Liver (tissue), 10 donors: ENCODE data around the gene TPK1. TPM values are rescaled to one million over a fixed set of nuclear protein-coding genes. Genes with fewer than 3 reads are reported as not detected.

Source experiments
- DNase-seq: peaks from one replicate; pipeline ENCODE4 v3.0.0-alpha.2; 2017; ENCODE audit warnings: low spot score
- H3K27ac ChIP-seq, 2 donors: one replicate each; pipeline ENCODE4 v1.7.0; 2013; ENCODE audit warnings: inconsistent platforms in 2 of 2, low read length in 2 of 2, control low read depth in 1 of 2, low read depth in 1 of 2, mild to moderate bottlenecking in 1 of 2
- H3K27me3 ChIP-seq, 4 donors: one replicate each; pipeline versions ENCODE4 v1.6.1 to v1.7.0; 2013; ENCODE audit warnings: low read length in 3 of 4, inconsistent platforms in 1 of 4, mild to moderate bottlenecking in 1 of 4, moderate library complexity in 1 of 4; ENCODE audit not compliant: control insufficient read depth in 4 of 4, insufficient read depth in 4 of 4
- H3K36me3 ChIP-seq, 4 donors: one replicate each; pipeline versions ENCODE4 v1.6.1 to v1.7.0; 2013; ENCODE audit warnings: low read length in 3 of 4, mild to moderate bottlenecking in 3 of 4, low read depth in 1 of 4, moderate library complexity in 1 of 4; ENCODE audit not compliant: control insufficient read depth in 4 of 4, insufficient read depth in 3 of 4
- H3K4me1 ChIP-seq, 4 donors: one replicate each; pipeline versions ENCODE4 v1.6.1 to v1.7.0; 2013; ENCODE audit warnings: low read length in 3 of 4, mild to moderate bottlenecking in 3 of 4, moderate library complexity in 1 of 4; ENCODE audit not compliant: control insufficient read depth in 4 of 4, insufficient read depth in 4 of 4
- H3K4me3 ChIP-seq, 3 donors: one replicate each; pipeline versions ENCODE4 v1.6.1 to v1.7.0; 2013; ENCODE audit warnings: low read length in 3 of 3, control low read depth in 1 of 3, low read depth in 1 of 3, mild to moderate bottlenecking in 1 of 3
- H3K9ac ChIP-seq, 2 donors: one replicate each; pipeline ENCODE4 v1.7.0; 2013; ENCODE audit warnings: low read length in 2 of 2, mild to moderate bottlenecking in 2 of 2, moderate library complexity in 2 of 2, control low read depth in 1 of 2, low read depth in 1 of 2
- H3K9me3 ChIP-seq, 4 donors: one replicate each; pipeline versions ENCODE4 v1.6.1 to v1.7.0; 2013; ENCODE audit warnings: low read length in 3 of 4; ENCODE audit not compliant: control insufficient read depth in 4 of 4
- EGR1 ChIP-seq, 2 donors: IDR thresholded peaks; 2 replicates each; pipeline ENCODE4 v1.6.1; 2016 to 2018; ENCODE audit warnings: antibody characterized with exemption in 2 of 2, low read depth in 2 of 2
- FOXA1 ChIP-seq: IDR thresholded peaks from 2 replicates; pipeline ENCODE4 v1.6.1; 2016; ENCODE audit warnings: antibody characterized with exemption
- FOXA2 ChIP-seq: IDR thresholded peaks from 2 replicates; pipeline ENCODE4 v1.6.1; 2016; ENCODE audit warnings: antibody characterized with exemption
- GABPA ChIP-seq, 2 donors: IDR thresholded peaks in 1 of 2; conservative IDR thresholded peaks in 1 of 2; 2 replicates each; pipeline ENCODE4 v1.6.1; 2016; ENCODE audit warnings: antibody characterized with exemption in 2 of 2, mild to moderate bottlenecking in 1 of 2, moderate library complexity in 1 of 2
- HNF4A ChIP-seq, 2 donors: conservative IDR thresholded peaks; 2 replicates each; pipeline ENCODE4 v1.6.1; 2016; ENCODE audit warnings: antibody characterized with exemption in 2 of 2, mild to moderate bottlenecking in 2 of 2
- HNF4G ChIP-seq: IDR thresholded peaks from 2 replicates; pipeline ENCODE4 v1.6.1; 2016; ENCODE audit warnings: antibody characterized with exemption
- JUND ChIP-seq, 2 donors: IDR thresholded peaks; 2 replicates each; pipeline ENCODE4 v1.6.1; 2016; ENCODE audit warnings: antibody characterized with exemption in 2 of 2
- NR2F2 ChIP-seq: IDR thresholded peaks from 2 replicates; pipeline ENCODE4 v1.6.1; 2016; ENCODE audit warnings: antibody characterized with exemption
- RAD21 ChIP-seq, 2 donors: IDR thresholded peaks; 2 replicates each; pipeline ENCODE4 v1.6.1; 2016; ENCODE audit warnings: antibody characterized with exemption in 2 of 2, mild to moderate bottlenecking in 2 of 2
- RXRA ChIP-seq, 2 donors: IDR thresholded peaks; 2 replicates each; pipeline ENCODE4 v1.6.1; 2017 to 2018; ENCODE audit warnings: antibody characterized with exemption in 2 of 2, mild to moderate bottlenecking in 1 of 2
- SP1 ChIP-seq: IDR thresholded peaks from 2 replicates; pipeline ENCODE4 v1.6.1; 2018; ENCODE audit warnings: antibody characterized with exemption, mild to moderate bottlenecking
- TAF1 ChIP-seq: conservative IDR thresholded peaks from 2 replicates; pipeline ENCODE4 v1.6.1; 2016; ENCODE audit warnings: antibody characterized with exemption, mild to moderate bottlenecking
- YY1 ChIP-seq: IDR thresholded peaks from 2 replicates; pipeline ENCODE4 v1.6.1; 2016; ENCODE audit warnings: antibody characterized with exemption, mild to moderate bottlenecking
- WGBS: extraction: QIAGEN DNeasy Blood & Tissue Kit; methylation state at CpG from one replicate; pipeline ENCODE4 v1.1.7; 2013; 5-methylcytosine and 5-hydroxymethylcytosine counted together
- polyA plus RNA-seq, 2 donors: library from polyadenylated mRNA; stranded (reverse) in 1 of 2; unstranded in 1 of 2; fragments of 200-250 nt in 1 of 2; fragments of >200 nt in 1 of 2; fragmentation: Nextera tagmentation in 1 of 2; extraction: Ambion mirVana in 1 of 2; gene quantifications; one replicate each; pipeline versions ENCODE4 v1.2.1 to v1.2.3, GENCODE V29; 2013 to 2015
- small RNA-seq: library from RNA; depleted of rRNA; stranded (forward); fragments of <200 nt; gene quantifications from one replicate; pipeline ENCODE3, GENCODE V24; 2014
- total RNA-seq, 2 donors: library from RNA; depleted of rRNA; stranded (reverse); fragments of >200 nt; gene quantifications; one replicate each; pipeline ENCODE4 v1.2.3, GENCODE V29; 2014
- TF ChIP-seq, protein P1 (sequence below): IDR thresholded peaks from 2 replicates; pipeline ENCODE4 v1.6.1; 2016; ENCODE audit warnings: antibody characterized with exemption
- TF ChIP-seq, protein P2 (sequence below): fragments of 150-350 bp; IDR thresholded peaks from 2 replicates; pipeline ENCODE4 v1.5.1; 2017; ENCODE audit warnings: improper control_type of control experiment, low read depth, low read length; ENCODE audit not compliant: missing input control
- TF ChIP-seq, protein P3 (sequence below): IDR thresholded peaks from 2 replicates; pipeline ENCODE4 v1.6.1; 2016; ENCODE audit warnings: antibody characterized with exemption, mild to moderate bottlenecking
- TF ChIP-seq, protein P4 (sequence below): IDR thresholded peaks from 2 replicates; pipeline ENCODE4 v1.6.1; 2016; ENCODE audit warnings: antibody characterized with exemption
- TF ChIP-seq, protein P5 (sequence below): IDR thresholded peaks from 2 replicates; pipeline ENCODE4 v1.6.1; 2016; ENCODE audit warnings: antibody characterized with exemption
- donor health status: healthy.
- donor health status: healthy.
- donor health status: healthy.
- donor health status: healthy.
- donor health status: healthy.

Gene TPK1
- total and polyA plus RNA-seq, 4 donors, result 2.2 to 7.5 (median 3.3) TPM

DNA sequence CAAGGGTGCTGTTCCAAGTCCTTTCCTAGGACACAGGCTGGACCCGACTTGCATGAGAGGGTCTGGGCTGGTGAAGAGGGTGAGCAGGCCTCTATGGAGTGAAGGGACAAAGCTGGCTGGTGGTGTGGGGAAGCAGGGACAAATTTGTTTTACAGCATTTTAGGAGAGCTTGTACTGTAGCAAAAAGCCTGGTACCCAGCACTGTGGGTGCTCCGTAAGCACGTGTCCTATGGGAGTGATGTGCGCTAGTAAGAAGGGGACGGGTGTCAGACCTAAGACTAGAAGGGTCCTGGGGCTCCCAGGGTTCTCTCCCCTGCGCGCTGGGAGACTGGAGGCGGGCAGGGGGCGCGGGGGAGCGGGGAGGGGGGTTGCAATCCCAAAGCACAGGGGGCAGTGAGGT, 432.8 kb downstream of the TPK1 start:
- Histone ChIP-seq H3K4me3 (no peak overlapping the region), H3K4me1 (no peaks in the 10 kb centered on the region), H3K9me3 (no peaks in the 10 kb centered on the region), H3K9ac (no peak overlapping the region), H3K27ac (no peak overlapping the region), H3K36me3 (no peaks in the 10 kb centered on the region), H3K27me3 (no peaks in the 10 kb centered on the region)
- TF ChIP-seq, protein P1, sequence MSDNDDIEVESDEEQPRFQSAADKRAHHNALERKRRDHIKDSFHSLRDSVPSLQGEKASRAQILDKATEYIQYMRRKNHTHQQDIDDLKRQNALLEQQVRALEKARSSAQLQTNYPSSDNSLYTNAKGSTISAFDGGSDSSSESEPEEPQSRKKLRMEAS, result no peak
- TF ChIP-seq, protein P2, sequence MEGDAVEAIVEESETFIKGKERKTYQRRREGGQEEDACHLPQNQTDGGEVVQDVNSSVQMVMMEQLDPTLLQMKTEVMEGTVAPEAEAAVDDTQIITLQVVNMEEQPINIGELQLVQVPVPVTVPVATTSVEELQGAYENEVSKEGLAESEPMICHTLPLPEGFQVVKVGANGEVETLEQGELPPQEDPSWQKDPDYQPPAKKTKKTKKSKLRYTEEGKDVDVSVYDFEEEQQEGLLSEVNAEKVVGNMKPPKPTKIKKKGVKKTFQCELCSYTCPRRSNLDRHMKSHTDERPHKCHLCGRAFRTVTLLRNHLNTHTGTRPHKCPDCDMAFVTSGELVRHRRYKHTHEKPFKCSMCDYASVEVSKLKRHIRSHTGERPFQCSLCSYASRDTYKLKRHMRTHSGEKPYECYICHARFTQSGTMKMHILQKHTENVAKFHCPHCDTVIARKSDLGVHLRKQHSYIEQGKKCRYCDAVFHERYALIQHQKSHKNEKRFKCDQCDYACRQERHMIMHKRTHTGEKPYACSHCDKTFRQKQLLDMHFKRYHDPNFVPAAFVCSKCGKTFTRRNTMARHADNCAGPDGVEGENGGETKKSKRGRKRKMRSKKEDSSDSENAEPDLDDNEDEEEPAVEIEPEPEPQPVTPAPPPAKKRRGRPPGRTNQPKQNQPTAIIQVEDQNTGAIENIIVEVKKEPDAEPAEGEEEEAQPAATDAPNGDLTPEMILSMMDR, result no peak
- TF ChIP-seq EGR1 (IDR thresholded peaks at IDR 0.05; ENCODE audit: low read depth in 2 of 2), result no peak
- TF ChIP-seq HNF4G, result no peak
- no peak for TF ChIP-seq FOXA1
- TF ChIP-seq JUND (IDR thresholded peaks at IDR 0.05), result no peak
- TF ChIP-seq RAD21 (IDR thresholded peaks at IDR 0.05), result no peak
- TF ChIP-seq YY1, result no peak
- TF ChIP-seq NR2F2, result no peak
- no peak for TF ChIP-seq RXRA (IDR thresholded peaks at IDR 0.05)
- no peak for TF ChIP-seq HNF4A (conservative IDR thresholded peaks at IDR 0.05)
- TF ChIP-seq, protein P3, sequence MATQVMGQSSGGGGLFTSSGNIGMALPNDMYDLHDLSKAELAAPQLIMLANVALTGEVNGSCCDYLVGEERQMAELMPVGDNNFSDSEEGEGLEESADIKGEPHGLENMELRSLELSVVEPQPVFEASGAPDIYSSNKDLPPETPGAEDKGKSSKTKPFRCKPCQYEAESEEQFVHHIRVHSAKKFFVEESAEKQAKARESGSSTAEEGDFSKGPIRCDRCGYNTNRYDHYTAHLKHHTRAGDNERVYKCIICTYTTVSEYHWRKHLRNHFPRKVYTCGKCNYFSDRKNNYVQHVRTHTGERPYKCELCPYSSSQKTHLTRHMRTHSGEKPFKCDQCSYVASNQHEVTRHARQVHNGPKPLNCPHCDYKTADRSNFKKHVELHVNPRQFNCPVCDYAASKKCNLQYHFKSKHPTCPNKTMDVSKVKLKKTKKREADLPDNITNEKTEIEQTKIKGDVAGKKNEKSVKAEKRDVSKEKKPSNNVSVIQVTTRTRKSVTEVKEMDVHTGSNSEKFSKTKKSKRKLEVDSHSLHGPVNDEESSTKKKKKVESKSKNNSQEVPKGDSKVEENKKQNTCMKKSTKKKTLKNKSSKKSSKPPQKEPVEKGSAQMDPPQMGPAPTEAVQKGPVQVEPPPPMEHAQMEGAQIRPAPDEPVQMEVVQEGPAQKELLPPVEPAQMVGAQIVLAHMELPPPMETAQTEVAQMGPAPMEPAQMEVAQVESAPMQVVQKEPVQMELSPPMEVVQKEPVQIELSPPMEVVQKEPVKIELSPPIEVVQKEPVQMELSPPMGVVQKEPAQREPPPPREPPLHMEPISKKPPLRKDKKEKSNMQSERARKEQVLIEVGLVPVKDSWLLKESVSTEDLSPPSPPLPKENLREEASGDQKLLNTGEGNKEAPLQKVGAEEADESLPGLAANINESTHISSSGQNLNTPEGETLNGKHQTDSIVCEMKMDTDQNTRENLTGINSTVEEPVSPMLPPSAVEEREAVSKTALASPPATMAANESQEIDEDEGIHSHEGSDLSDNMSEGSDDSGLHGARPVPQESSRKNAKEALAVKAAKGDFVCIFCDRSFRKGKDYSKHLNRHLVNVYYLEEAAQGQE, result no peak
- TF ChIP-seq, protein P4, sequence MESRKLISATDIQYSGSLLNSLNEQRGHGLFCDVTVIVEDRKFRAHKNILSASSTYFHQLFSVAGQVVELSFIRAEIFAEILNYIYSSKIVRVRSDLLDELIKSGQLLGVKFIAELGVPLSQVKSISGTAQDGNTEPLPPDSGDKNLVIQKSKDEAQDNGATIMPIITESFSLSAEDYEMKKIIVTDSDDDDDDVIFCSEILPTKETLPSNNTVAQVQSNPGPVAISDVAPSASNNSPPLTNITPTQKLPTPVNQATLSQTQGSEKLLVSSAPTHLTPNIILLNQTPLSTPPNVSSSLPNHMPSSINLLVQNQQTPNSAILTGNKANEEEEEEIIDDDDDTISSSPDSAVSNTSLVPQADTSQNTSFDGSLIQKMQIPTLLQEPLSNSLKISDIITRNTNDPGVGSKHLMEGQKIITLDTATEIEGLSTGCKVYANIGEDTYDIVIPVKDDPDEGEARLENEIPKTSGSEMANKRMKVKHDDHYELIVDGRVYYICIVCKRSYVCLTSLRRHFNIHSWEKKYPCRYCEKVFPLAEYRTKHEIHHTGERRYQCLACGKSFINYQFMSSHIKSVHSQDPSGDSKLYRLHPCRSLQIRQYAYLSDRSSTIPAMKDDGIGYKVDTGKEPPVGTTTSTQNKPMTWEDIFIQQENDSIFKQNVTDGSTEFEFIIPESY, result no peak
- no peak for TF ChIP-seq TAF1
- no peak for TF ChIP-seq SP1
- TF ChIP-seq GABPA (IDR thresholded peaks at IDR 0.05 in 1 of 2, conservative IDR thresholded peaks at IDR 0.05 in 1 of 2), result no peak
- no peak for TF ChIP-seq FOXA2
- TF ChIP-seq, protein P5, sequence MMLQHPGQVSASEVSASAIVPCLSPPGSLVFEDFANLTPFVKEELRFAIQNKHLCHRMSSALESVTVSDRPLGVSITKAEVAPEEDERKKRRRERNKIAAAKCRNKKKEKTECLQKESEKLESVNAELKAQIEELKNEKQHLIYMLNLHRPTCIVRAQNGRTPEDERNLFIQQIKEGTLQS, result no peak
- WGBS, result 93% methylated on average over 11 of the region's 11 CpGs
- DNase-seq, result no peak

Small RNA genes lying within 50 kb of the gene (small RNA-seq; reads per million reads assigned to genes)
- gene RNU6ATAC40P, result not detected
